ENCODE data around the gene TOM1.

DNA sequence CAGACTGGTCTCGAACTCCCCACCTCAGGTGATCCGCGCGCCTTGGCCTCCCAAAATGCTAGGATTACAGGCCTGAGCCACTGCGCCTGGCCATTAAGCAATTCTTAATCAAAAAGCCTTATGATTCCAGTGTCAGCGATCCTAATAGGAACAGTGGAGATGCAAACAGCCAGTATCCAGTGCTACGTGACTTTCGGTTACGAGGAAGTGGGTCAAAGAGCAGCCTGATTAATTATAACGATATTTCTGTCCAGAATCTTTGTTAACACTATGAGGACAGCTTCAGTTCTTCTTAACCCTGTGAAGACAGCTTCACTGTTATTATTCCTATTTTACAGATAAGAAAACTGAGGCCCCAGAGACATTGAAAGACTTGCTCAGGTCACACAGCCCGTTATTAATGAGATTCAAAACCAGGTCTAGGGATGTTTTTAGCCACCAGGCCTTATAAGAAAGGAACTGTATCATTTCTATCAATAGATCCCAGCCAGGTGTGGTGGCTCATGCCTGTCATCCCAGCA is 63.9 kb downstream of the TOM1 start:
- no peak for TF ChIP-seq POLR2A (IDR thresholded peaks at IDR 0.05)
- TF ChIP-seq, protein P1, sequence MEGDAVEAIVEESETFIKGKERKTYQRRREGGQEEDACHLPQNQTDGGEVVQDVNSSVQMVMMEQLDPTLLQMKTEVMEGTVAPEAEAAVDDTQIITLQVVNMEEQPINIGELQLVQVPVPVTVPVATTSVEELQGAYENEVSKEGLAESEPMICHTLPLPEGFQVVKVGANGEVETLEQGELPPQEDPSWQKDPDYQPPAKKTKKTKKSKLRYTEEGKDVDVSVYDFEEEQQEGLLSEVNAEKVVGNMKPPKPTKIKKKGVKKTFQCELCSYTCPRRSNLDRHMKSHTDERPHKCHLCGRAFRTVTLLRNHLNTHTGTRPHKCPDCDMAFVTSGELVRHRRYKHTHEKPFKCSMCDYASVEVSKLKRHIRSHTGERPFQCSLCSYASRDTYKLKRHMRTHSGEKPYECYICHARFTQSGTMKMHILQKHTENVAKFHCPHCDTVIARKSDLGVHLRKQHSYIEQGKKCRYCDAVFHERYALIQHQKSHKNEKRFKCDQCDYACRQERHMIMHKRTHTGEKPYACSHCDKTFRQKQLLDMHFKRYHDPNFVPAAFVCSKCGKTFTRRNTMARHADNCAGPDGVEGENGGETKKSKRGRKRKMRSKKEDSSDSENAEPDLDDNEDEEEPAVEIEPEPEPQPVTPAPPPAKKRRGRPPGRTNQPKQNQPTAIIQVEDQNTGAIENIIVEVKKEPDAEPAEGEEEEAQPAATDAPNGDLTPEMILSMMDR (IDR thresholded peaks at IDR 0.05) = no peak

Measured in ovary (tissue), 3 donors.